Measurements from ENCODE around the gene IKZF3.
A peak's percentile ranks its signal among the peaks of the same experiment; 100 is the strongest.
"Not testable (repeated sequence)": the region's sequence is repeated elsewhere in the genome, so short reads cannot be mapped to it uniquely, and the experiment has no call there.

Gene IKZF3

DNA sequence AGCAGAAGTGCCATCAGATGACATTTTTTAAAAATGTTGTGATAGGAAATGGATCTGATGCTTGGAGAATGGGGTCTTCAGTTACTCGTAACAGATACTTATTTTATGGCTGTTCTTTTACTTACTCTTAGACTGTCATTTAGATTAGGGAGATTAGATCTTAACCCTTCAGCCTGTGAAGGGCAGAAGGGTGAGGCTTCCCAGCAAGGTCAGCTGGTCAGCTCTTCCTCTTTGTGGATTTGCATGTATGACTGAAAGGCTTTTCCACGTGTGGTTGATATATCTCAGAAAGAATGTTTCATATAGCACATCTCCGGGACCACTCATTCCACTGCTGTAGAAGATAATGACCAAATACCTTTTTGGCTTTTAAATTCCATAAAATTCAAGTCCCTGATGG is 98.9 kb downstream of the IKZF3 start:
- DNase-seq (ENCODE audit: low spot score): no peak
- Histone ChIP-seq H3K4me2 (ENCODE audit: insufficient read depth, low read length, poor library complexity, severe bottlenecking) (no peak overlapping the region), H3K4me3 (ENCODE audit: low read length in 2 of 2) (no peak overlapping the region), H3K9me3 (replicated peaks in 1 of 2; ENCODE audit: control insufficient read depth in 2 of 2, insufficient read depth in 1 of 2, low read depth in 1 of 2, low read length in 2 of 2) (no peaks in the 10 kb centered on the region), H2AK5ac (ENCODE audit: low read depth, low read length) (no peak overlapping the region), H2BK12ac (ENCODE audit: low read length) (no peak overlapping the region), H3K27me3 (ENCODE audit: control insufficient read depth in 3 of 3, insufficient read depth in 3 of 3, low read depth in 1 of 3, low read length in 3 of 3) (peaks cover 0 to 49% (median 0%) of the 10 kb centered on the region in 3 experiments), H3K4ac (ENCODE audit: low read length) (no peak overlapping the region), H2BK120ac (ENCODE audit: low read depth, low read length) (no peak overlapping the region), H2BK5ac (ENCODE audit: low read length) (no peak overlapping the region), H3K9ac (ENCODE audit: low read depth, low read length, poor library complexity) (no peak overlapping the region), H2BK15ac (ENCODE audit: low read length) (no peak overlapping the region), H3K18ac (ENCODE audit: low read length) (no peak overlapping the region), H3K36me3 (replicated peaks in 1 of 2; ENCODE audit: control insufficient read depth in 2 of 2, insufficient read depth in 2 of 2, low read length in 2 of 2) (no peaks in the 10 kb centered on the region), H3K4me1 (ENCODE audit: control insufficient read depth in 2 of 2, insufficient read depth in 1 of 2, low read depth in 1 of 2, low read length in 2 of 2) (no peaks in the 10 kb centered on the region), H3K79me1 (ENCODE audit: low read depth, low read length) (no peaks in the 10 kb centered on the region), H4K91ac (ENCODE audit: low read depth, low read length, poor library complexity) (no peak overlapping the region), H4K8ac (ENCODE audit: low read depth, low read length) (no peak overlapping the region), H2AFZ (ENCODE audit: low read length) (no peak overlapping the region), H3K14ac (ENCODE audit: low read length) (no peak overlapping the region), H3K27ac (replicated peaks; ENCODE audit: low read length) (no peak overlapping the region), H3K23ac (ENCODE audit: low read depth, low read length, poor library complexity) (no peak overlapping the region)
- WGBS, 2 donors (ENCODE audit: extremely low coverage in 2 of 2, insufficient read length in 2 of 2, insufficient replicate concordance in 1 of 2): no CpG with 5 or more reads among the region's 3 CpGs

- not testable (repeated sequence) for H3K36me3 ChIP-seq (replicated peaks in 1 of 2; ENCODE audit: control insufficient read depth in 2 of 2, insufficient read depth in 2 of 2, low read length in 2 of 2); H2AFZ ChIP-seq (ENCODE audit: low read length); H3K4me3 ChIP-seq (ENCODE audit: low read length in 2 of 2); DNase-seq (ENCODE audit: low spot score); H3K23ac ChIP-seq (ENCODE audit: low read depth, low read length, poor library complexity); H3K79me1 ChIP-seq (ENCODE audit: low read depth, low read length); H4K8ac ChIP-seq (ENCODE audit: low read depth, low read length); H3K4me1 ChIP-seq (ENCODE audit: control insufficient read depth in 2 of 2, insufficient read depth in 1 of 2, low read depth in 1 of 2, low read length in 2 of 2); H2BK120ac ChIP-seq (ENCODE audit: low read depth, low read length); H3K18ac ChIP-seq (ENCODE audit: low read length); H3K4me2 ChIP-seq (ENCODE audit: insufficient read depth, low read length, poor library complexity, severe bottlenecking); H3K27ac ChIP-seq (replicated peaks; ENCODE audit: low read length); H3K14ac ChIP-seq (ENCODE audit: low read length); H3K9ac ChIP-seq (ENCODE audit: low read depth, low read length, poor library complexity); H2BK12ac ChIP-seq (ENCODE audit: low read length); H4K91ac ChIP-seq (ENCODE audit: low read depth, low read length, poor library complexity); H3K4ac ChIP-seq (ENCODE audit: low read length); H2BK15ac ChIP-seq (ENCODE audit: low read length); H2BK5ac ChIP-seq (ENCODE audit: low read length); H2AK5ac ChIP-seq (ENCODE audit: low read depth, low read length); H3K9me3 ChIP-seq (replicated peaks in 1 of 2; ENCODE audit: control insufficient read depth in 2 of 2, insufficient read depth in 1 of 2, low read depth in 1 of 2, low read length in 2 of 2)
- WGBS, 2 donors (ENCODE audit: extremely low coverage in 2 of 2, insufficient read length in 2 of 2, insufficient replicate concordance in 1 of 2): no CpG with 5 or more reads among the region's 3 CpGs
- peaks cover 0 to 45% (median 0%) of the 10 kb centered on the region in 3 experiments for H3K27me3 ChIP-seq (ENCODE audit: control insufficient read depth in 3 of 3, insufficient read depth in 3 of 3, low read depth in 1 of 3, low read length in 3 of 3)
Observed at GRCh38 chr17:39764171-39764570, 99.9 kb downstream of the IKZF3 start.

DNA sequence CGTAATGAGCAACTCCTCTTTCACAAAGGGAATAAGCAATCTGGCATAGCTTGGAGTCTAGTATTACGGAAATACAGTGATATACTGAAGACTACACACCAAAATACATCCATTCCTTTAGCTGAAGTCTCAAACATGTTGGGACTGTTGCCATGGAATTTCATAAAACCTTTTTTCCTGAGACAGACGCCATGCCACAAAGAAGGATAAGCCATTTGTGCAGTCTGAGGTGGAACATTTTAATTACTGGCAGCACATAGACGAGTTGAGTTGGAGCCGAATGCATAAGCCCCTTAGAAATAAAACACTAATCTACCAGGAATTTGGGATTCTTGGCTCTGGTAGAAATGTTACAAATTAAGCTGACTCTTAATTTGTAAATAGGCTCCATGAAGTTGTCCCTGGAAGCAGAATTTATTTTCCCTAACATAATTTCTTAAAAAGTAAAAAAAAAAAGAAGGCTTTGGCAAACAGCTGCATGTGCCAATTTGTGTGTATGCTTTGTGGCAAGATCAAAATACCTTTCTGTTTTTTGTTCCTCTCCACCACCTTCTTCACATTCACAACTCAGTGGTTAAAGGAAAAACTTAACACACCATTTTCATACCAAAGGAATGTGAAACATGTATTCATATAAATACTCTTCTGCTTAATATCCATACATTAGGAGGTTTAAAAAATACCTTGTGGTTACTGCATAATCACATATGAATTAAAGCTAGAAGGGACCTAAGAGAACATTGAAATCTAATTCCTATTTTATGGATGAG is 100.9 kb downstream of the IKZF3 start:
- no peak overlapping the region for H2BK15ac ChIP-seq (ENCODE audit: low read length)
- no peaks in the 10 kb centered on the region for H3K36me3 ChIP-seq (replicated peaks in 1 of 2; ENCODE audit: control insufficient read depth in 2 of 2, insufficient read depth in 2 of 2, low read length in 2 of 2)
- no peak overlapping the region for H4K91ac ChIP-seq (ENCODE audit: low read depth, low read length, poor library complexity)
- H3K4me2 ChIP-seq (ENCODE audit: insufficient read depth, low read length, poor library complexity, severe bottlenecking): no peak overlapping the region
- no peak overlapping the region for H3K14ac ChIP-seq (ENCODE audit: low read length)
- H3K79me1 ChIP-seq (ENCODE audit: low read depth, low read length): no peaks in the 10 kb centered on the region
- WGBS, 2 donors (ENCODE audit: extremely low coverage in 2 of 2, insufficient read length in 2 of 2, insufficient replicate concordance in 1 of 2): no CpG with 5 or more reads among the region's 5 CpGs
- H3K23ac ChIP-seq (ENCODE audit: low read depth, low read length, poor library complexity): no peak overlapping the region
- no peak overlapping the region for H3K4me3 ChIP-seq (ENCODE audit: low read length in 2 of 2)
- no peak overlapping the region for H2BK120ac ChIP-seq (ENCODE audit: low read depth, low read length)
- DNase-seq (ENCODE audit: low spot score): no peak
- no peaks in the 10 kb centered on the region for H3K9me3 ChIP-seq (replicated peaks in 1 of 2; ENCODE audit: control insufficient read depth in 2 of 2, insufficient read depth in 1 of 2, low read depth in 1 of 2, low read length in 2 of 2)
- H2AFZ ChIP-seq (ENCODE audit: low read length): no peak overlapping the region
- no peak overlapping the region for H3K4ac ChIP-seq (ENCODE audit: low read length)
- H4K8ac ChIP-seq (ENCODE audit: low read depth, low read length): no peak overlapping the region
- no peak overlapping the region for H2BK5ac ChIP-seq (ENCODE audit: low read length)
- no peak overlapping the region for H2BK12ac ChIP-seq (ENCODE audit: low read length)
- H3K9ac ChIP-seq (ENCODE audit: low read depth, low read length, poor library complexity): no peak overlapping the region
- H3K27me3 ChIP-seq (ENCODE audit: control insufficient read depth in 3 of 3, insufficient read depth in 3 of 3, low read depth in 1 of 3, low read length in 3 of 3): peaks cover 0 to 43% (median 0%) of the 10 kb centered on the region in 3 experiments
- H3K4me1 ChIP-seq (ENCODE audit: control insufficient read depth in 2 of 2, insufficient read depth in 1 of 2, low read depth in 1 of 2, low read length in 2 of 2): no peaks in the 10 kb centered on the region
- no peak overlapping the region for H3K27ac ChIP-seq (replicated peaks; ENCODE audit: low read length)
- H3K18ac ChIP-seq (ENCODE audit: low read length): no peak overlapping the region
- no peak overlapping the region for H2AK5ac ChIP-seq (ENCODE audit: low read depth, low read length)

DNA sequence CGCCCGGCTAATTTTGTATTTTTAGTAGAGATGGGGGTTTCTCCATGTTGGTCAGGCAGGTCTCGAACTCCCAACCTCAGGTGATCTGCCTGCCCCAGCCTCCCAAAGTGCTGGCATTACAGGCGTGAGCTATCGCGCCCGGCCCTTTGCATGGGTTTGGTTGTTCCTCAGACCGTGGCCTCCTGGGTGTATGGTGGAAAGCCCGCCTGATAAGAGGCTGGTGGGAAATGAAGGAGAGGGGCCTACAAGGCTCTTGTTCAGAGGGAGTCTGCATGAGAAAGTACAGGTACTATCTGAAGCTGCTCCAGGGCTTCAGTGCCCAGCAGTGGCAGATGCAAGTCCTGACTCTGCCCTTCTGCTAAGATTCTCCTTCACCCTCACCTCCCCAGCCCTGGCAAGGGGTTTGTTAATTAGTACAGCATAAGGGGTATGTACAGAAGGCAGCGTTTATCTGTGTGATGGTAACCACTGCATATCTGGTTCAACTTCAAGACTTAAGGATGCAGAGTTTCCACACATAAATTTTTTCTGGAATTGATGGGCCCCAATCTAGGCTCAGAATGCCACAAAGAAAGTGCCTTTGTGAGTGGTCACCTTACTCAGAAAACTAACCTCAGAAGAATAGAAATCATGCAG is 102.1 kb downstream of the IKZF3 start:
- H3K36me3 ChIP-seq (replicated peaks in 1 of 2; ENCODE audit: control insufficient read depth in 2 of 2, insufficient read depth in 2 of 2, low read length in 2 of 2): no peaks in the 10 kb centered on the region
- H3K14ac ChIP-seq (ENCODE audit: low read length): no peak overlapping the region
- no peak overlapping the region for H2BK5ac ChIP-seq (ENCODE audit: low read length)
- no peak overlapping the region for H3K23ac ChIP-seq (ENCODE audit: low read depth, low read length, poor library complexity)
- no peak overlapping the region for H2BK120ac ChIP-seq (ENCODE audit: low read depth, low read length)
- H2BK12ac ChIP-seq (ENCODE audit: low read length): no peak overlapping the region
- H2AK5ac ChIP-seq (ENCODE audit: low read depth, low read length): peak overlapping the region; percentile 19
- peaks cover 0 to 48% (median 0%) of the 10 kb centered on the region in 3 experiments for H3K27me3 ChIP-seq (ENCODE audit: control insufficient read depth in 3 of 3, insufficient read depth in 3 of 3, low read depth in 1 of 3, low read length in 3 of 3)
- H3K4me2 ChIP-seq (ENCODE audit: insufficient read depth, low read length, poor library complexity, severe bottlenecking): no peak overlapping the region
- no CpG with 5 or more reads among the region's 10 CpGs for WGBS, 2 donors (ENCODE audit: extremely low coverage in 2 of 2, insufficient read length in 2 of 2, insufficient replicate concordance in 1 of 2)
- no peak overlapping the region for H3K18ac ChIP-seq (ENCODE audit: low read length)
- H2AFZ ChIP-seq (ENCODE audit: low read length): no peak overlapping the region
- no peaks in the 10 kb centered on the region for H3K79me1 ChIP-seq (ENCODE audit: low read depth, low read length)
- H3K27ac ChIP-seq (replicated peaks; ENCODE audit: low read length): no peak overlapping the region
- H3K4me3 ChIP-seq (ENCODE audit: low read length in 2 of 2): no peak overlapping the region
- no peak overlapping the region for H3K9ac ChIP-seq (ENCODE audit: low read depth, low read length, poor library complexity)
- no peaks in the 10 kb centered on the region for H3K9me3 ChIP-seq (replicated peaks in 1 of 2; ENCODE audit: control insufficient read depth in 2 of 2, insufficient read depth in 1 of 2, low read depth in 1 of 2, low read length in 2 of 2)
- H3K4me1 ChIP-seq (ENCODE audit: control insufficient read depth in 2 of 2, insufficient read depth in 1 of 2, low read depth in 1 of 2, low read length in 2 of 2): no peaks in the 10 kb centered on the region
- no peak for DNase-seq (ENCODE audit: low spot score)
- no peak overlapping the region for H4K91ac ChIP-seq (ENCODE audit: low read depth, low read length, poor library complexity)
- no peak overlapping the region for H2BK15ac ChIP-seq (ENCODE audit: low read length)
- no peak overlapping the region for H3K4ac ChIP-seq (ENCODE audit: low read length)
- no peak overlapping the region for H4K8ac ChIP-seq (ENCODE audit: low read depth, low read length)
